Astrocyte (in vitro differentiated cells and primary cell): ENCODE measurements around the gene ADIPOR1.
"Not testable (repeated sequence)": the region's sequence is repeated elsewhere in the genome, so short reads cannot be mapped to it uniquely, and the experiment has no call there.

ENCODE experiments used
- EZH2 ChIP-seq: IDR thresholded peaks from 2 replicates; pipeline ENCODE4 v1.6.1; 2012; ENCODE audit warnings: mild to moderate bottlenecking, low read length, inconsistent platforms; ENCODE audit not compliant: insufficient read depth
- TF ChIP-seq, protein P1 (sequence below): IDR thresholded peaks from 2 replicates; pipeline ENCODE4 v1.5.1; 2011; ENCODE audit warnings: low read depth, mild to moderate bottlenecking, inconsistent platforms, low read length, moderate library complexity; ENCODE audit not compliant: insufficient read depth

DNA sequence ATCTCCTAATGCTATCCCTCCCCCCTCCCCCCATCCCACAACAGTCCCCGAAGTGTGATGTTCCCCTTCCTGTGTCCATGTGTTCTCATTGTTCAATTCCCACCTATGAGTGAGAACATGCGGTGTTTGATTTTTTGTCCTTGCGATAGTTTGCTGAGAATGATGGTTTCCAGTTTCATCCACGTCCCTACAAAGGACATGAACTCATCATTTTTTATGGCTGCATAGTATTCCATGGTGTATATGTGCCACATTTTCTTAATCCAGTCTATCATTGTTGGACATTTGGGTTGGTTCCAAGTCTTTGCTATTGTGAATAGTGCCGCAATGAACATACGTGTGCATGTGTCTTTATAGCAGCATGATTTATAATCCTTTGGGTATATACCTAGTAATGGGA is 21.7 kb downstream of the ADIPOR1 start:
- TF ChIP-seq, protein P1, sequence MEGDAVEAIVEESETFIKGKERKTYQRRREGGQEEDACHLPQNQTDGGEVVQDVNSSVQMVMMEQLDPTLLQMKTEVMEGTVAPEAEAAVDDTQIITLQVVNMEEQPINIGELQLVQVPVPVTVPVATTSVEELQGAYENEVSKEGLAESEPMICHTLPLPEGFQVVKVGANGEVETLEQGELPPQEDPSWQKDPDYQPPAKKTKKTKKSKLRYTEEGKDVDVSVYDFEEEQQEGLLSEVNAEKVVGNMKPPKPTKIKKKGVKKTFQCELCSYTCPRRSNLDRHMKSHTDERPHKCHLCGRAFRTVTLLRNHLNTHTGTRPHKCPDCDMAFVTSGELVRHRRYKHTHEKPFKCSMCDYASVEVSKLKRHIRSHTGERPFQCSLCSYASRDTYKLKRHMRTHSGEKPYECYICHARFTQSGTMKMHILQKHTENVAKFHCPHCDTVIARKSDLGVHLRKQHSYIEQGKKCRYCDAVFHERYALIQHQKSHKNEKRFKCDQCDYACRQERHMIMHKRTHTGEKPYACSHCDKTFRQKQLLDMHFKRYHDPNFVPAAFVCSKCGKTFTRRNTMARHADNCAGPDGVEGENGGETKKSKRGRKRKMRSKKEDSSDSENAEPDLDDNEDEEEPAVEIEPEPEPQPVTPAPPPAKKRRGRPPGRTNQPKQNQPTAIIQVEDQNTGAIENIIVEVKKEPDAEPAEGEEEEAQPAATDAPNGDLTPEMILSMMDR, result not testable (repeated sequence)
- not testable (repeated sequence) for TF ChIP-seq EZH2
